ENCODE measurements around the gene QKI. TPM values are rescaled to one million over a fixed set of nuclear protein-coding genes. Genes with fewer than 3 reads are reported as not detected.

The QKI gene
- polyA plus RNA-seq, 1 donor (not counting 4 experiments of a cell fraction or from before 2014, with no cell fraction given) = 53.3 TPM

DNA sequence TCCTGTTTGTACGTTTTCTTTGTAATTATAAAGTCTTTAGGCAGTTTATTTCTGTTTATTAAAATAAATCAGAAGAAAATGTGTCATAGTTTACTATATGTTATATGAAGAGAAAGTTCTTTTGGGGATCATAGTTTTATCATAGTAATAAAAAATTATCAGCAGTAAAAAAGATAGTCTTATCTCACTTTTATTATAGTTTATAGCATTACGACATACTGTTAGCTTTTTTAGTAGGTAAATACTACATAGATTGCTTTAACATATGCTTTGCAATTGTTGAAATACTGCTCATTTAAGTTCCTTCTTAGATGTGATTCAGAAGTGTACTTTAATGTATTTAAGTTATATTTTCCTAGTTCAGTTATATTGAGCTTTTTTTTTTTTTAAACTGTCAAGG lies 13.9 kb downstream of the QKI start:
- H3K27me3 ChIP-seq (ENCODE audit: control insufficient read depth, extremely low read depth, insufficient read depth, low read length) = no peaks in the 10 kb centered on the region
- peaks cover 17% of the 10 kb centered on the region for H3K4me1 ChIP-seq (ENCODE audit: control insufficient read depth, extremely low read depth, insufficient read depth, low read length)
- no peak for FAIRE-seq
- dilution Hi-C loops (cut with MboI; ENCODE audit: extremely low pct_ligation_motif_present, low sequenced_read_pairs) = no loop called here
- TF ChIP-seq EZH2 (IDR thresholded peaks at IDR 0.05; ENCODE audit: low read length) (no peak), CTCF (optimal IDR thresholded peaks at IDR 0.05 in 1 of 3, IDR thresholded peaks at IDR 0.05 in 1 of 3, conservative IDR thresholded peaks at IDR 0.05 in 1 of 3; ENCODE audit: extremely low read depth in 1 of 3, insufficient read depth in 2 of 3, low read length in 3 of 3) (no peak)
- H3K4me2 ChIP-seq (ENCODE audit: control insufficient read depth, extremely low read depth, insufficient read depth, low read depth, low read length) = no peak overlapping the region
- H3K9ac ChIP-seq (ENCODE audit: control insufficient read depth, extremely low read depth, insufficient read depth, low read length) = no peak overlapping the region
- H3K9me1 ChIP-seq (ENCODE audit: control insufficient read depth, extremely low read depth, insufficient read depth, low read length) = no peaks in the 10 kb centered on the region
- H3K4me3 ChIP-seq (ENCODE audit: control insufficient read depth in 2 of 3, extremely low read depth in 1 of 3, insufficient read depth in 2 of 3, low read depth in 1 of 3, low read length in 3 of 3) = no peak overlapping the region
- DNase-seq (ENCODE audit: low read depth, low spot score) = no peak
- H4K20me1 ChIP-seq (ENCODE audit: control insufficient read depth, extremely low read depth, insufficient read depth, low read length) = peaks cover 12% of the 10 kb centered on the region
- H3K9me3 ChIP-seq (ENCODE audit: control insufficient read depth, low read depth, low read length) = no peaks in the 10 kb centered on the region
- no peak overlapping the region for H3K27ac ChIP-seq (ENCODE audit: control insufficient read depth, insufficient read depth, low read length)
- H2AFZ ChIP-seq (ENCODE audit: control insufficient read depth, low read length) = no peak overlapping the region
- H3K79me2 ChIP-seq (ENCODE audit: control insufficient read depth, insufficient read depth, low read length) = peaks cover 100% of the 10 kb centered on the region
- no peaks in the 10 kb centered on the region for H3K36me3 ChIP-seq (ENCODE audit: control insufficient read depth in 2 of 2, extremely low read depth in 1 of 2, insufficient read depth in 2 of 2, low read length in 2 of 2)

DNA sequence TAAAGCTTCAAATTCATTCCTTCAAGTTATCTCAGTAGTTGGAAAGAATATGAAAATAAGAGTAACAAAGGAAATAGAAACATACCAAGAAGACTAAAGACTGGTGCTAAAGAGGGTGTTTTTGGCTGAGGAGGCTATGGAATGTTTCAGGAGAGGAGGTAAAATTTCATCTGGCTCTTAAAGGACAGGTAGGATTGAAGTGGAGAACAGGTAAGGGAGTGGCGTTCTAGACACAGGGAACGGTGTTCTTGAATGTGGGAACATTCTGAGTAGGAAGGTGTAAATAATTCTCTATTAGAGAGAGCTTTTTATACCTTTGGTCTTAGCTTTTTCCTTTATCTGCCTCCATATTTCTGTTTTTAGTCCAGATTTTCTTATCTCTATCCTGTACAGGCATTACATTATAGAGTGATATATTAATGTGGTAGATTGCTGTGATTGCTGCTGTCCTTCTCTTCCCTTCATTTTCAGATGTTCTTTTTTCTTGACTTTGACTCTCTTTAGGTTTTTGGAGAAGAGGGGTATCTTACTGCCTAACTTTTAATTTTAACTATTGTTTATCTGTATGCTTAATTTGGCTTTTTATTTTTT lies 15.4 kb downstream of the QKI start:
- no peak for FAIRE-seq
- H3K9ac ChIP-seq (ENCODE audit: control insufficient read depth, extremely low read depth, insufficient read depth, low read length) = no peak overlapping the region
- no peaks in the 10 kb centered on the region for H3K9me3 ChIP-seq (ENCODE audit: control insufficient read depth, low read depth, low read length)
- no peaks in the 10 kb centered on the region for H3K9me1 ChIP-seq (ENCODE audit: control insufficient read depth, extremely low read depth, insufficient read depth, low read length)
- TF ChIP-seq EZH2 (IDR thresholded peaks at IDR 0.05; ENCODE audit: low read length) (no peak), CTCF (optimal IDR thresholded peaks at IDR 0.05 in 1 of 3, IDR thresholded peaks at IDR 0.05 in 1 of 3, conservative IDR thresholded peaks at IDR 0.05 in 1 of 3; ENCODE audit: extremely low read depth in 1 of 3, insufficient read depth in 2 of 3, low read length in 3 of 3) (no peak)
- dilution Hi-C loops (cut with MboI; ENCODE audit: extremely low pct_ligation_motif_present, low sequenced_read_pairs) = no loop called here
- H3K27me3 ChIP-seq (ENCODE audit: control insufficient read depth, extremely low read depth, insufficient read depth, low read length) = no peaks in the 10 kb centered on the region
- peaks cover 10% of the 10 kb centered on the region for H4K20me1 ChIP-seq (ENCODE audit: control insufficient read depth, extremely low read depth, insufficient read depth, low read length)
- H3K4me2 ChIP-seq (ENCODE audit: control insufficient read depth, extremely low read depth, insufficient read depth, low read depth, low read length) = no peak overlapping the region
- DNase-seq (ENCODE audit: low read depth, low spot score) = no peak
- no peak overlapping the region for H3K27ac ChIP-seq (ENCODE audit: control insufficient read depth, insufficient read depth, low read length)
- H3K4me1 ChIP-seq (ENCODE audit: control insufficient read depth, extremely low read depth, insufficient read depth, low read length) = peaks cover 14% of the 10 kb centered on the region
- peaks cover 96% of the 10 kb centered on the region for H3K79me2 ChIP-seq (ENCODE audit: control insufficient read depth, insufficient read depth, low read length)
- H2AFZ ChIP-seq (ENCODE audit: control insufficient read depth, low read length) = no peak overlapping the region
- no peaks in the 10 kb centered on the region for H3K36me3 ChIP-seq (ENCODE audit: control insufficient read depth in 2 of 2, extremely low read depth in 1 of 2, insufficient read depth in 2 of 2, low read length in 2 of 2)
- H3K4me3 ChIP-seq (ENCODE audit: control insufficient read depth in 2 of 3, extremely low read depth in 1 of 3, insufficient read depth in 2 of 3, low read depth in 1 of 3, low read length in 3 of 3) = no peak overlapping the region

All from keratinocyte (primary cell).